ENCODE results near the gene ZNF335.
"Not testable (repeated sequence)": the region's sequence is repeated elsewhere in the genome, so short reads cannot be mapped to it uniquely, and the experiment has no call there.

ZNF335 gene

GRCh38 chr20:45934046-45934585, 37.9 kb downstream of the ZNF335 start:
- peak; percentile 57 for DNase-seq (ENCODE audit: low spot score)

GRCh38 chr20:45933266-45934045, 38.5 kb downstream of the ZNF335 start:
- DNase-seq (ENCODE audit: low spot score): peak; percentile 88

- not testable (repeated sequence) for DNase-seq (ENCODE audit: low spot score)
Measured at GRCh38 chr20:45931680-45932079, 40.3 kb downstream of the ZNF335 start.

- peak; percentile 66 for DNase-seq (ENCODE audit: low spot score)
Measured at GRCh38 chr20:45927071-45927878, 44.7 kb downstream of the ZNF335 start.

- no peak for DNase-seq (ENCODE audit: low spot score)
Measured at GRCh38 chr20:45926731-45927070, 45.3 kb downstream of the ZNF335 start.

- DNase-seq (ENCODE audit: low spot score): no peak
Measured at GRCh38 chr20:45925821-45926506, 46.0 kb downstream of the ZNF335 start.

GRCh38 chr20:45924391-45925261, 47.4 kb downstream of the ZNF335 start:
- DNase-seq (ENCODE audit: low spot score): no peak

- no peak for DNase-seq (ENCODE audit: low spot score)
Measured at GRCh38 chr20:45921337-45922189, 50.4 kb downstream of the ZNF335 start.

- DNase-seq (ENCODE audit: low spot score): no peak
Measured at GRCh38 chr20:45920462-45921336, 51.3 kb downstream of the ZNF335 start.

- no peak for DNase-seq (ENCODE audit: low spot score)
Measured at GRCh38 chr20:45919542-45920399, 52.2 kb downstream of the ZNF335 start.

GRCh38 chr20:45918779-45919537, 53.0 kb downstream of the ZNF335 start:
- no peak for DNase-seq (ENCODE audit: low spot score)

GRCh38 chr20:45918182-45918737, 53.7 kb downstream of the ZNF335 start:
- DNase-seq (ENCODE audit: low spot score): no peak

GRCh38 chr20:45917790-45918141, 54.2 kb downstream of the ZNF335 start:
- DNase-seq (ENCODE audit: low spot score): no peak

GRCh38 chr20:45913116-45913515, 58.9 kb downstream of the ZNF335 start:
- no peak for DNase-seq (ENCODE audit: low spot score)

- no peak for DNase-seq (ENCODE audit: low spot score)
Measured at GRCh38 chr20:45912344-45912682, 59.7 kb downstream of the ZNF335 start.

- DNase-seq (ENCODE audit: low spot score): peak; percentile 36
Measured at GRCh38 chr20:45911486-45912343, 60.3 kb downstream of the ZNF335 start, which contains the start of gene PLTP. Gene PLTP, minus strand, starts transcription at chr20:45912155. Its CDS starts 703 bp downstream, at chr20:45911452.
